HG02973 (cell line): ENCODE results near the gene IP6K2.

Experiments
- ATAC-seq: cut with Tn5 transposase; IDR thresholded peaks from one replicate; pipeline ENCODE4 v1.9.1; 2021; ENCODE audit warnings: moderate library complexity; ENCODE audit not compliant: unreplicated experiment

Gene IP6K2

GRCh38 chr3:48692551-48692950 lies 24.5 kb downstream of the IP6K2 start:
- ATAC-seq: no peak

GRCh38 chr3:48690846-48691458 lies 26.1 kb downstream of the IP6K2 start:
- ATAC-seq: no peak

- ATAC-seq: no peak
Measured at GRCh38 chr3:48689384-48689783, 27.6 kb downstream of the IP6K2 start.

- ATAC-seq: no peak
Measured at GRCh38 chr3:48688737-48689075, 28.3 kb downstream of the IP6K2 start.

- no peak for ATAC-seq
Measured at GRCh38 chr3:48688032-48688736, 28.8 kb downstream of the IP6K2 start.

GRCh38 chr3:48687220-48687678 lies 29.8 kb downstream of the IP6K2 start:
- no peak for ATAC-seq

GRCh38 chr3:48686538-48687219 lies 30.3 kb downstream of the IP6K2 start:
- no peak for ATAC-seq

GRCh38 chr3:48685603-48686511 lies 31.2 kb downstream of the IP6K2 start, which contains the start of gene NCKIPSD:
Gene NCKIPSD, minus strand, starts transcription at chr3:48685915. Its CDS starts 108 bp downstream, at chr3:48685807.
- ATAC-seq: peak; percentile 76

- no peak for ATAC-seq
Measured at GRCh38 chr3:48685293-48685602, 31.8 kb downstream of the IP6K2 start.

GRCh38 chr3:48684480-48685143 lies 32.4 kb downstream of the IP6K2 start:
- ATAC-seq: no peak

GRCh38 chr3:48684054-48684349 lies 33.0 kb downstream of the IP6K2 start:
- no peak for ATAC-seq

GRCh38 chr3:48682786-48683185 lies 34.2 kb downstream of the IP6K2 start:
- no peak for ATAC-seq

GRCh38 chr3:48681974-48682610 lies 34.9 kb downstream of the IP6K2 start:
- no peak for ATAC-seq

- ATAC-seq: no peak
Measured at GRCh38 chr3:48681541-48681880, 35.5 kb downstream of the IP6K2 start.

- ATAC-seq: no peak
Measured at GRCh38 chr3:48680811-48681540, 36.0 kb downstream of the IP6K2 start.

- no peak for ATAC-seq
Measured at GRCh38 chr3:48679411-48680391, 37.3 kb downstream of the IP6K2 start.

- ATAC-seq: no peak
Measured at GRCh38 chr3:48678566-48679380, 38.2 kb downstream of the IP6K2 start.

GRCh38 chr3:48678056-48678455 lies 39.0 kb downstream of the IP6K2 start:
- no peak for ATAC-seq
